Hematopoietic multipotent progenitor cell treated with erythropoietin and hydrocortisone succinate and interleukin-3 and kit ligand, for 15 days (in vitro differentiated cells): ENCODE measurements around the gene CDC73.
A peak's percentile ranks its signal among the peaks of the same experiment; 100 is the strongest.

ENCODE experiments used
- DNase-seq: peaks from one replicate; pipeline ENCODE4 v3.0.0-alpha.2; 2015; ENCODE audit warnings: low spot score

The CDC73 gene

DNA sequence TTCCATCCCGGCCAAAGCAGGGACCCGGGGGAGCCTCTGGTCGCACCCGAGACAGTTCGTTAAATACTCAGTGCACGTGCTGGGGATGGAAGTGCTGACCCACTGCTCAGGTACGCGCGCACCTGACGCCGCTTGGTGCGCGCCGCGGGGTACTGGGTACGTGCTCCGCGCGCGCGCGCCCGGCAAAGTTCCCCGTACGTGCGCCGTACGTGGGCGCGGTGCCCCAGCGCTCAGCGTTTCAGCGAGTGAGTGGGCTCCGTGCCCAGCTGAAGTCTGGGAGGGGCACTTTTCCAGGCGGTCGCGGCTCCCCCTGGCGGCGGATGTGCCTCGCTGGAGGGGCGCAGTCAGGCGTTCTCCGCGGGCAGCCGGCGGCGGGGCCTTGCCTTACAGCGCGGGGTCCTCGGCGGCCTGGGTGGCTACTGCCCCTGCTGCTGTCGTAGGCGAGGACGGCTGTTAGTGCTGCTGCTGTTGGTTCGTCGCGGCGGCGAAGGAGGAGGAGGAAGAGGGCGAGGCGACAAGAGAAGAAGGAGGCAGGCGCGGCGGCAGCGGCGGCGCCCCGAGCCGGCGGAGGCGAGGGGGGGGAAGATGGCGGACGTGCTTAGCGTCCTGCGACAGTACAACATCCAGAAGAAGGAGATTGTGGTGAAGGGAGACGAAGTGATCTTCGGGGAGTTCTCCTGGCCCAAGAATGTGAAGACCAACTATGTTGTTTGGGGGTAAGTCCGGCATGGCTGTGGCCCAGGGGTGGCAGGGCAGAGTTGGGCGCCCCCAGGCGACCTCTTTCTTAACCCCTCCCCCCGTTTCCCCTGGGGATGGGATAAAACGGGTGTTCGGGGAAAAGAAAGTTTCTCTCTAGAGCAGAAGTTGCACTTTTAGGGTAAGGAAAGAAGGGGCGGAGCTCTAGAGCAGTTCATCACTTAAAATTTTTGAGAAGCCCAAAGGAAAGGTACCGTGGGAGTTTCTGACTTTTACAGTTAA lies at the start of gene CDC73:
CDC73 (plus strand) TSS at position 416 of the 978 bp plus-strand sequence; CDS start at position 586, 170 bp downstream.
- DNase-seq, result peak; percentile 99

DNA sequence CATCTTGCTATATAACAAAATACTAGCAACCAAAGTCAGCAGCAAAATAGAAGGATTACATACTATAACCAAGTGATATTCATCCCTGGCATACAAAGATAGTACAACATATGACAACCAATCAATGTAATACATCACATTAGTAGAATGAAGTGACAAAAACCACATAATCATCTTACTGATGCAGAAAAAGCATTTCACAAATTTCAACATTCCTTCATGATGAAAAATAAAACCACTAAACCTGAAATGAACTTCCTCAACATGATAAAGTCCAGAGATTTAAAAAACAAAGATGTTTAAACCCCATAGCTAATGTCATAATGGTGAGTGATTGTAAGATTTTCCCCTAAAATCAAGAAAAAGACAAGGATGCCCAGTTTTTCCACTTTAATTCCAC lies 43.8 kb upstream of the CDC73 start:
- DNase-seq, result no peak

DNA sequence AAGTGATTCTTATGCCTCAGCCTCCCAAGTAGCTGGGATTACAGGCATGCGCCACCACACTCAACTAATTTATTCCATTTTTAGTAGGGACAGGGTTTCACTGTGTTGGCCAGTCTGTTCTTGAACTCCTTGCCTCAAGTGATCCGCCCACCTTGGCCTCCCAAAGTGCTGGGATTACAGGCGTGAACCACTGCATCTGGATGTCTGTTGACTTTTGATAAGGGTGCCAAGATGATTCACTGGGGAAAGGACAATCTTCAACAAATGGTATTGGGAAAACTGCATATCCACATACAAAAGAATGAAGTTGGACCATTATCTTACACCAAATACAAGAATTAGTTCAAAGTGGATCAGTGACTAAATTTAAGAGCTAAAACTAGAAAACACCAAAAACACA lies 42.6 kb upstream of the CDC73 start:
- no peak for DNase-seq

DNA sequence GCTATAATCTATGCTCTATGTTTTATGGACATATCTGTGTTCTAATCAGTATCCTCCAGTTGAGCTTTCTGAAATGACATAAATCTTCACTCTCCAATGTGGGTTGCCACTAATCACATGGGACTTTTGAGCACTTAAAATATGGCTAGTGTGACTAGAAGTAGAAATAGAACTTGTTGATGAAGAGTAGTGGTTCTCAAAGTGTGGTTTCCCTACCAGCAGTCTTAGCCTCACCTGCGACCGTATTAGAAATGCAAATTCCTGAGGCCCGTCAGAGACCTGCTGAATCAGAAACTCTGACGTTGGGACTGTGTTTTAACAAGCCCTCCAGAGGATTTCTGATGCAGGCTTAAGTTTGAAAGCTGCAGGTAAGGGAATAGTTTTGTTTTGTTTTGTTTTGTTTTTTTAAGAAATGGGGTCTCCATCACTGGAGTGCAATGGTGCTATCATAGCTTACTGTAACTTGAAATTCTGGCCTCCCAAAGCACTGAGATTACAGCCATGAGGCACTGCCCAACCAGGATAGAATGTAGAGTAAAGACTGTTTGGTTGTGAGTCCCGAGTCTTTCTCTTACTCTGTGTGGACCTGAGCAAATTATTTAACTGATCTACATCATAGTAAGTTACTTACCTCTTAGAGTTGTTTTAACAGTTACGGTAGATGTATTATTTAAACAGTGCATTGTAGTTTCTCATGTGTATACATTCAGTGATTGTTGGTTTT lies 38.3 kb upstream of the CDC73 start:
- no peak for DNase-seq

DNA sequence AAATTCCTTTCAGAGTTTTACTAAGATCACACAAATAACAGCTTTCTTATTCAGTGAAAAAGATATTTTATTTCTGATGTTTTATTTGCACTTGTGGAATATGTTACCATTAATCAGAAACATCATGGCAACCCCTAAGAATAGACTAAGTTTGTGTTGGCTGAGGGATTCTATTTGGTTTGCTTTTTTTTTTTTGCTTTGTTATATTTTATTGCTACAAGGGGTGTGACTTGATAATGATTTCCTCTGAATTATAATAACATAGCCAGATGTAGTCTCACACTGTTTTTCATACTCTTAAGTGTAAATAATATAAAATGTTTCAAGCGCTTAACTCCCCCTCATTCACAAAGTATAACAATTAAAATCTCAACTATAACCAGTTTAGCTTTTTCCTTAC lies 36.6 kb upstream of the CDC73 start:
- DNase-seq, result no peak

DNA sequence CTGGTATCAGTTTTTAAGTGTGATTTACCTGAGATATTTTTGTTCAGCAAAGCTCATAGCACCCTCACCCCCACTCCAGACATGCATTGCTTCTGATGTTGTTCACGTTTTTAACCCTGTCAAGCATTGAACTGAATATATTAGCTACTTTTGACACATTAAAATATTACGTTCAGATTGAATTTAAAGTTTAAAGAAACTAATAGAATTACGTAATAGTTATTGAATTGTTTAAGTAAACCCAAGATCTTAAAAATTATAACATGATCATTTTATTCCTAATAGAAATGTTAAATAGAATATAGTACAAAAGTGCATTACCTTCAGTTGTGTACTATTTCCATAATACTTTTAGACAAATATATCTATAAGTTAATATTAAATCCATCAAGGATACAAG lies 35.5 kb upstream of the CDC73 start:
- no peak for DNase-seq

DNA sequence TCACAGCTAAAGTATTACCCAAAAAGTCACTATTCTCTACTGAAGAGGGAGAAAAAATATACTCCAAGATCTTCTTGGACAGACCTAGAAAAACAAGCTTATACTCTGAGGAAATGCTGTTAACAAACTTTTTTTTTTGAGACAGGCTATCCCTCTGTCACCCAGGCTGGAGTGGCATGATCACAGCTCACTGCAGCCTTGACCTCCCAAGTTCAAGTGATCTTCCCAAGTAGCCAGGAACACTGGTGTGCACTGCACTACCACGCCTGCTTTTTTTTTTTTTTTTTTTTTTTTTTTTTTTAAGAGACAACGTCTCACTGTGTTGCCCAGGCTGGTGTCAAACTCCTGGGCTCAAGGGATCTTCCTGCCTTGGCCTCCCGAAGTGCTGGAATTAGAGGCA lies 33.9 kb upstream of the CDC73 start:
- DNase-seq, result no peak

DNA sequence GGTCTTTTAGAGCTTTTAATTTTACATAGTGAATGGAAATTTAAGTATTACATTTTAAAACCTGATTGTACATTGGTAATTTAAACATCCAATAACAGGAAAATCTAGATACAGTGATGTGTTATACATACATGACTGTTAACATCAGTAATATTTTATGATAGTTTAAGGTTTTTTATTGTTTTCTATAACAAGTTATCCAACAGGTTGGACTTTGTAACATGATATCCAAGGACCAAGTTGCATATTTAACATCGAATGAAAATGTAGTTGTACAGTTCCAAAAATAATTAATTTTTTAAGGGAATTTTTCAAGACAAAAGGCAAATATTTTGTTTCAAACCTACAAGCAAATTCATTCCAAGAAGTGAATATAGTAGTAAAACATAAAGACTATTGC lies 31.0 kb upstream of the CDC73 start:
- DNase-seq, result no peak

DNA sequence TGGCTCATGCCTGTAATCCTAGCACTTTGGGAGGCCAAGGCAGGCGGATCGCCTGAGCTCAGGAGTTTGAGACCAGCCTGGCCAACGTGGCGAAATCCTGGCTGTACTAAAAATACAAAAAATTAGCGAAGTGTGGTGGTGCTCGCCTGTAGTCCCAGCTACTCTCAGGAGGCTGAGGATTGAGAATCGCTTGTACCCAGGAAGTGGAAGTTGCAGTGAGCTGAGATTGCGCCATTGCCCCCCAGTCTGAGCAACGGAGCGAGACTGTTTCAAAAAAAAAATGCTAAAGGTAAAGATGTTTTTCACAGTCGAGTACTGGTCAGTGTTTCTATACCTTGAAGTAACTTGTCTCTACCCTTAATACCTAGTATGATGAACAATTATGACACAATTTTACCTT lies 27.7 kb upstream of the CDC73 start:
- no peak for DNase-seq

DNA sequence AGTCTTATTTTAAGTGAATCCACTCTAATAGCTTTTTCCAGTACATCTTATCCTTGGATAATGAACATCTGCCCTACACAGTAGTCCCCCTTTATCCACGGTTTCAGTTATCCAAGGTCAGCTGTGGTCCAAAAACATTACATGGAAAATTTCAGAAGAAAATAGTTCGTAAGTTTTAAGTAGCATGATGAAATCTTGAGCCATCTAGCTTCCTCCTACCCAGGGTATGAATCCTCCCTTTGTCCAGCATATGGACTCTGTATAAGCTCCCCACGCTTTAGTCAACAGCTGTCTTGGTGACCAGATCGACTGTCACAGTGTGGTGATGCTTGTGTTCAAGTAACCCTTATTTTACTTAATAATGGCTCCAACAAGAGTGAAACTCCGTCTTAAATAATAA lies 19.2 kb upstream of the CDC73 start:
- DNase-seq, result no peak

DNA sequence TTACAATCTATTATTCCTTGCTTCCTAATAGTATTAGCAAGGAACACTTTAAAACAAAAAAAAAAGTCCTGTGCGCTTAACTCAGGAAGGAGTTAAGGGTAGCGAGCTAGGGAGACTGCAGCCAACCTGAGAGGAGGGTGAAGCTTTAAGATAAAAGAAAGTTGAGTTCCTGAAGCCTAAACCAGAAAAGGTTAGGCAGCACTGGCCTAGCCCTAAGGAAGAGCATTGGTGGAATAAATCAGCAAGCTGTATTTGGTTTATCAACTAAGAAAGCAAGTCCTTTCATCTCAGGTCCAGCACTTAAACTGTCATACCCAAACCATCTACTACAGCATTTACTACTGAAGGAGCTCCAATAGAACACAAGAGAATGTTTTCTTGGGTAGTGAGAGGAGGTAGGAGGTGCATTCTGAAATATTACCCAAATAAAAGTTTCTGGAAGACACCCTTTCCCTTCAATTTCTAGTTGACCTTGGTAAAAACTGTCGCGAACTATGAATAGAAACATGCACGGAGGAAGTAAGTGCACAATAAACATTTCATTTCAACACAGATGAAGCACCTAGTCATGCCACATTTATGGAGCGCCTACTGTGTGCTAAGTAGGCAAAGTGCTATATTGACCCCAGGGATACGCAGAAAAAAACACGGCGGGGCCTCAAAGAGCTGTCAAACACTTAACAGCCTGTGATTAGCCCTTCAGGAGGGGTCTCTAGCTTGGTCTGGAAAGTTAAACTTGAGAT lies 17.9 kb upstream of the CDC73 start:
- no peak for DNase-seq

DNA sequence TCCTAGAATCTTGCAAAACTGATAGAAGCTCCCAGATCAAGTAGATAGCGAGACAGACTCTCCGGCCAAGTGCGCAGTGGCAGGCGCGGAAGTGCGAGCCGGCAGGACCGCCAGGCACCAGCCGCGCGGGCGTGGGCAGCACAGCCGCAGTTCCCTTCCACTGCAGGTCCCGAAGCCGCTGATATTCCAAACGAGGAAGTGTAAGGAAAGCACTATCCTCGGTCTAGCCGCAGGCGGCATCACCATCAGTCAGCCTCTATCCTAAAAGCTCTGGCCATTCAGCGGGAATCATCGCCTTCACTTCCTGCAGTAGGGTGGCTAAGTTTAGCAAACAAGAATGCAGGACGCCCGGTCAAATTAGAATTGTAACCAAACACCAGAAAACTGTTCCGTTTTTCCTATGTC lies 17.3 kb upstream of the CDC73 start:
- DNase-seq, result peak; percentile 26

DNA sequence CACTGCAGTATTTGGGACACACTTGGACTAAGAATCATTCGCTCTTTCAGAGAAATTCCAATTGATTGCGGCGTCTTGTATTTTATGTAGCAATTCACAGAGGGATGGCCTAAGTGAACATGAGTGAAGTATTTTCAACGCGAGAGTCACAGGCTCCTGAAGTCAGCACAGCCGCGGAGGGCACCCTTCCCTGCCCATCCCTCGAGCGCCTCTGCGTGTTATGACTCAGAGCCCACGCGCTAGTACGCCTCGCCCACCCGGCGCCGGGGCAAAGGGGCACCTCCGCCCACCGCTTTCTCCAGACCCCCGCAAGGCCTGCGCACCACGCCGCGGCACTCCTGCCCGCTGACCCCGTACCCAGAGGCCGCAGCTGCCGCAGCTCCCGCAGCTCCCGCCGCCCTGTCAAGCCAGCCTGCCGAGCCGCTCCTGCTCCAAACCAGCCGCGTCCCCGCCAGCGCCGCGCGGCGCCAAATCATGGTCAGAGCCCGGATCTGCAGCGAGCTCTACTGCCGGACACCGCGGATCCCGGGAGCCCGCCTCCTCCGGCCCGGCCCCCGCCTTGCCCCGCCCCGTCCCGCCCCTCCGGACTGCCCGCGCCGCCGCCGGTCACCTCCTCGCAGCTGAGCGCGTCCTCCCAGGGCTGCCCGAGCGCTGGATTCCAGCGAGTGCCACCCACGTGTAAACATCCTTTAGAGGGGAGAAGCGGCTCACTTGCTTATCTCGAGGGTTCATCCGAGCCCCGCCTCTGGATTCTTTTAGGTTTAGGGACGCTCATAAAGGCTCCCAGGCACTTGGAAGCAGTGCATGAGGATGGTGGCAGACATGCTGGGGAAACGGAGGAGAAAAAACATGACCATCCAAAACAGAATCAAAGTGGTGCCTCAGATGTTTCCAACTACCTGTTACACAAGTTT lies 16.7 kb upstream of the CDC73 start, which contains the start of gene GLRX2:
GLRX2 (minus strand) TSS at position 508 of the 914 bp plus-strand sequence; CDS start at position 476, 32 bp downstream.
- peak; percentile 70 for DNase-seq

DNA sequence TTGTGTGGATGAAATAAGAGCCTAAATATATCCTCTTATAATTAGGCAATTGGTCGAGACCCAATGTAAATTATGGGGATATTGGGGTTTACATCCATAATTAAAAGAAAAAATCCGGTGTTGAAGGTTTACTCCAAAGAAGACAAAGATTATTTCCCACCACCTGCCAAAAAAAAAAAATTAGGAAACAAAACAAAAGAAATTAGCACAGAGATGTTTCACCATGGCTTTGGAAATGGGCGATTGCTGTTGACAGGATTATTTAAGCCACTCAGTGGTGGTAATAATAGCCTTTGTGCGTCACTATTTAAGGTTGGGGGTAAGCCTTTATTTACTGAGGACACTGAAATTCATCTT lies 16.0 kb upstream of the CDC73 start:
- DNase-seq, result no peak

DNA sequence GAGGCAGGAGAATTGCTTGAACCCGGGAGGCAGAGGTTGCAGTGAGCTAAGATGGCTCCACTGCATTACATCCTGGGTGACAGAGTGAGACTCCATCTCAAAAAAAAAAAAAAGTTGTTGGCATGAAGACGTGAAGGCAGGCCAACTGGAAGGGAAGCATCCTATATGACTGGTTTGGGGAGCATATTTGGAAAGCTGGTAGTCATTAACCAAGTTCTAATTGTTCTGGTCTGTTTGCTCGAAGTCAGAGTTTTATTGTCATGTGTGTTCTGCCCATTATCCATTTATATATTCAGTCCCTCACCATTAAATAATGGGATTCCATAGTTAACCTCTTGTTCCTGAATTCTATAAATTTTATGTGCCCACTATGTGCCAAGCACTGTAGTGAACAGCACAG lies 13.4 kb upstream of the CDC73 start:
- no peak for DNase-seq

DNA sequence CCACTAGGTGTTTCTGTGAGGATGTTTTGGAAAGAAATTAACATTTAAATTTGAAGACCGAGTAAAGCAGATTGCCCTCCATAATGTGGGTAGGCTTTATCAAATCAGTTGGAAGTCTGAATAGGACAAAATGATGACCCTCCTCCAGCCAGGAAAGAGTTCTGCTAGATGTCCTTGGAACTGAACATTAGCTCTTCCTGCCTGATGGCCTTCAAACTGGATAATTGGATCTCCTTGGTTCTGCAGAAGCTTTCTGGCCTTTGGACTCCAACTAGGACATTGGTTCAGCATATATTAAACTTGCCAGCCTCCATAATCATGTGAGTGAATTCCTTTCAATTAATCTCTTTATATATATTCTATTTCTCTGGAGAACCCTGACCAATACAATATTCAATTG lies 12.2 kb upstream of the CDC73 start:
- DNase-seq, result no peak

DNA sequence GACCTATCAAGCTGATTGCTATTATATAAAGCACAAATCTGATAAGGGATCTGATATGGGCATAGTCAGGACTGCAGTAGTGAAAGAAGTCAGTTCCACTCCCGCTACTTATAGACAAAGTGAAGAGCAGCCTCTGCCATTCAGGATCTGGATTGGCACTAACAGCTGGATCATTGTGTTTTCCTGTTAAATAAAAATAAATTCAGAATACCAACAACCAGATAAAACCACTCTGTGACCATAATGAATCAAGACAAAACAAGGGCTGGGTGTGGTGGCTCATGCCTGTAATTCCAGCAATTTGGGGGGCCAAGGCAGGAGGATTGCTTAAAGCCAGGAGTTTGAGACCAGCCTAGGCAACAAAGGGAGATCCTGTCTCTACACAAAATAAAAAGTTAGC lies 11.6 kb upstream of the CDC73 start:
- DNase-seq, result no peak

DNA sequence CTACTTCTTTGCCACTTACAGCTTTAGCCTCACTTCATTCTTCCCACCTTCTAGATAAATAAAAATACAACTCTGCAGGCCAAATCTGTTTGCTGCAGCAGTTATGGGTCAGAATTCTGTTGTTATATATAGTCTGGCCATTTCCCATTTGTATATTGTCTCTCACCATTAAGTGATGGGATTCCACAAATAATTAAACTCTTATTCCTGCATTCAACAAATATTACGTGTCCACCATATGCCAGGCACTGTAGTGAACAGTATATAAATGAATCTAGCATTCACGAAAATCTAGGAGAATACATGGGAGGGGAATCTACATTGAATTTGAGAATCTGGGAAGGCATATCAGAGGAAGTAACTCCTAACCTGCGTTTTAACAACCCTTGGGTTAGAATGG lies 11.0 kb upstream of the CDC73 start:
- no peak for DNase-seq

DNA sequence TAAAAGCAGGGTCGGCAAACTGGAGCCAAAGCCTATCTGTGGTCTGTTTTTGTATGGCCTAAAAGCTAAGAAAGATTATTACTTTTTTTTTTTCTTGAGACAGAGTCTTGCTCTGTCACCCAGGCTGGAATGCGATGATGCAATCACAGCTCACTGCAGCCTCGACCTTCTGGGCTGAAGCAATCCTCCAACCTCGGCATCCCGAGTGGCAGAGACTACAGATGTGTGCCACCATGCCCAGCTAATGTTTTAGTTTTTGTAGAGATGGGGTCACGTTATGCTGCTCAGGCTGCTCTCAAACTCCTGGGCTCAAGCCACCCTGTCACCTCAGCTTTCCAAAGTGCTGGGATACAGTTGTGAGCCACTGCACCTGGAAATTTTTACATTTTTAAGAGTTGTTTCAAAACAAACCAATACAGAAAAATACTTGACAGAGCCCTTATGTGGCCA lies 10.2 kb upstream of the CDC73 start:
- DNase-seq, result no peak

DNA sequence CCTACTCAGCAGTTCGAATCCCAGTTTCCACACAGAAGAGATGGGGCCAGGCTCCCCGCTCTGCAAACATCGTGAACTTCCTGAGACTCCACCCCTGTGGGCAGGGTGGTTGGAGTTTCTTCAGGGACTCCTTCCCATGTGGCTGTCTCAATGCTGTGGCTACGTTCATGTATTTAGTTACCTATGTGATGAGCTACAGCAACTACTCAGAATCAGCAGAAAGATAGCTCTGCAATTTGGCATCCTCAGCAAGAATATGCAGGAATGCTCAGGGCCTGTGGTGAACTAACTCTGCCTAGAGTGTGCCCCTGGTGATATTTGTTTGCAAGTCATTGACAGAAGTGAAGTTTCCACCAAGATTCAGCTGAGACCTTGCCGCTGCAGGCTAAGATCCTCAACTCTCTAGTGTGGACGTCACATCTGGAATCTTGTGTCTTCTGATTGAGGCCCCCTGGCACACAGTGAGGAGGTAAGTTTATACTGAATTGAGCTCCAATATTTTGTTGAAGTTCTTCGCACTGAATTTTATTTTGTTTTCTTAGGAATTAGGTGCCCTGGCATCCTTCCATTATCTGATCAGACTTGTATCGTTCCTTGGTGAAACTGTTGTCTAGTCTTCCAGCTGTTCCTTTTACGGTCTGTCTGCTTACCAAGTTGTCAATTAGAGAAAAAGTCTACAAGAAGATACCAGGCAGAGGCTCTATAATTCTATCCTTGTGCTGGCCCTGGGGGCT lies 8.4 kb upstream of the CDC73 start:
- DNase-seq, result no peak

DNA sequence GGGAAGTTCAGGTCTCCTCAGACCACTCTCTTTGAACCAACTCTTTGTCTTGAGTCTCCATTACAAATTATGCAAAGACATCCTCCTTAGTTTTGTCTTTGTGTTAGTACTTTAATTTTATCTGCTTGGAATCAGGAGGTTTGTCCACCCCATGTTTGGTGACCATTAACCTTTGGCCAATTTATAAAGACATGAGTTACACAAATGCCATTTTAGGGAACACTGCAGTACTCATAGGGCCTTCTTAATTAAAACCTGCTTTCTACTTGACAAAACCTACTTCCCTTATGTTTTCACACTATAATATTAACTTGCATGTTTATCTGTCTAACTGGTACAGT lies 7.9 kb upstream of the CDC73 start:
- no peak for DNase-seq
